MM.1S (cell line): ENCODE data around the gene SYTL3.

ENCODE experiments used
- DNase-seq: peaks from one replicate; pipeline ENCODE4 v3.0.0-alpha.2; 2015
- H2AFZ ChIP-seq: fragments of 300-600 bp; sonication (generic); 2 replicates; pipeline ENCODE4 v1.6.0; 2016; ENCODE audit warnings: antibody characterized with exemption, low read length
- H3F3A ChIP-seq: fragments of 300-600 bp; sonication (generic); 2 replicates; pipeline ENCODE4 v1.6.1; 2016; ENCODE audit warnings: mild to moderate bottlenecking, antibody characterized with exemption, low read length, moderate library complexity, mixed read lengths; ENCODE audit not compliant: insufficient read depth
- H3K27ac ChIP-seq: fragments of 300-600 bp; sonication (generic); 2 replicates; pipeline ENCODE4 v1.5.1; 2016; ENCODE audit warnings: mild to moderate bottlenecking, low read length
- H3K27me3 ChIP-seq: fragments of 300-600 bp; sonication (generic); replicated peaks from 2 replicates; pipeline ENCODE4 v1.6.0; 2016; ENCODE audit warnings: low read length; ENCODE audit not compliant: insufficient read depth
- H3K36me3 ChIP-seq: fragments of 300-600 bp; sonication (generic); replicated peaks from 2 replicates; pipeline ENCODE4 v1.6.1; 2016; ENCODE audit warnings: mild to moderate bottlenecking, low read length, mixed read lengths; ENCODE audit not compliant: insufficient read depth
- H3K4me1 ChIP-seq: fragments of 300-600 bp; sonication (generic); 2 replicates; pipeline ENCODE4 v1.6.1; 2016; ENCODE audit warnings: low read length, mixed read lengths
- H3K4me2 ChIP-seq: fragments of 300-600 bp; sonication (generic); 2 replicates; pipeline ENCODE4 v1.6.0; 2016; ENCODE audit warnings: low read depth, low read length
- H3K4me3 ChIP-seq: fragments of 300-600 bp; sonication (generic); 2 replicates; pipeline ENCODE4 v1.5.1; 2016; ENCODE audit warnings: low read length, mixed read lengths
- H3K79me2 ChIP-seq: fragments of 300-600 bp; sonication (generic); 2 replicates; pipeline ENCODE4 v1.6.1; 2016; ENCODE audit warnings: mixed run types, low read length, mixed read lengths
- H3K9ac ChIP-seq: fragments of 300-600 bp; sonication (generic); 2 replicates; pipeline ENCODE4 v1.6.1; 2016; ENCODE audit warnings: low read length, mixed read lengths
- H3K9me2 ChIP-seq: fragments of 300-600 bp; sonication (generic); replicated peaks from 2 replicates; pipeline ENCODE4 v1.6.1; 2016; ENCODE audit warnings: mild to moderate bottlenecking, low read length, mixed read lengths; ENCODE audit not compliant: insufficient read depth
- H3K9me3 ChIP-seq: fragments of 300-600 bp; sonication (generic); replicated peaks from 2 replicates; pipeline ENCODE4 v1.6.1; 2016; ENCODE audit warnings: mild to moderate bottlenecking, low read length, mixed read lengths; ENCODE audit not compliant: insufficient read depth
- H4K20me1 ChIP-seq: fragments of 300-600 bp; sonication (generic); 2 replicates; pipeline ENCODE4 v1.6.1; 2016; ENCODE audit warnings: mild to moderate bottlenecking, low read length, moderate library complexity, mixed read lengths; ENCODE audit not compliant: insufficient read depth
- EZH2 ChIP-seq: fragments of 300-600 bp; sonication (generic); optimal IDR thresholded peaks from 2 replicates; pipeline ENCODE3; 2017; ENCODE audit warnings: low read depth, mild to moderate bottlenecking, antibody characterized with exemption, low read length, mixed read lengths
- EZH2phosphoT487 ChIP-seq: fragments of 300-600 bp; sonication (generic); IDR thresholded peaks from 2 replicates; pipeline ENCODE4 v1.6.1; 2018; ENCODE audit warnings: antibody characterized with exemption, low read length
- TF ChIP-seq, protein P1 (sequence below): fragments of 300-600 bp; sonication (generic); IDR thresholded peaks from 2 replicates; pipeline ENCODE4 v1.5.1; 2016; ENCODE audit warnings: antibody characterized with exemption, low read length, mixed read lengths

The SYTL3 gene

GRCh38 chr6:158808442-158808833 lies 158.6 kb downstream of the SYTL3 start:
- H3K9me3 ChIP-seq, result no peaks in the 10 kb centered on the region
- TF ChIP-seq EZH2phosphoT487, result no peak
- TF ChIP-seq, protein P1, sequence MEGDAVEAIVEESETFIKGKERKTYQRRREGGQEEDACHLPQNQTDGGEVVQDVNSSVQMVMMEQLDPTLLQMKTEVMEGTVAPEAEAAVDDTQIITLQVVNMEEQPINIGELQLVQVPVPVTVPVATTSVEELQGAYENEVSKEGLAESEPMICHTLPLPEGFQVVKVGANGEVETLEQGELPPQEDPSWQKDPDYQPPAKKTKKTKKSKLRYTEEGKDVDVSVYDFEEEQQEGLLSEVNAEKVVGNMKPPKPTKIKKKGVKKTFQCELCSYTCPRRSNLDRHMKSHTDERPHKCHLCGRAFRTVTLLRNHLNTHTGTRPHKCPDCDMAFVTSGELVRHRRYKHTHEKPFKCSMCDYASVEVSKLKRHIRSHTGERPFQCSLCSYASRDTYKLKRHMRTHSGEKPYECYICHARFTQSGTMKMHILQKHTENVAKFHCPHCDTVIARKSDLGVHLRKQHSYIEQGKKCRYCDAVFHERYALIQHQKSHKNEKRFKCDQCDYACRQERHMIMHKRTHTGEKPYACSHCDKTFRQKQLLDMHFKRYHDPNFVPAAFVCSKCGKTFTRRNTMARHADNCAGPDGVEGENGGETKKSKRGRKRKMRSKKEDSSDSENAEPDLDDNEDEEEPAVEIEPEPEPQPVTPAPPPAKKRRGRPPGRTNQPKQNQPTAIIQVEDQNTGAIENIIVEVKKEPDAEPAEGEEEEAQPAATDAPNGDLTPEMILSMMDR, result no peak
- no peak for TF ChIP-seq EZH2
- no peak overlapping the region for H3K4me3 ChIP-seq
- H3K9ac ChIP-seq, result no peak overlapping the region
- no peak overlapping the region for H2AFZ ChIP-seq
- DNase-seq, result no peak
- peaks cover 9% of the 10 kb centered on the region for H3F3A ChIP-seq
- no peak overlapping the region for H3K4me2 ChIP-seq
- H3K27ac ChIP-seq, result no peak overlapping the region
- H3K27me3 ChIP-seq, result no peaks in the 10 kb centered on the region
- H3K9me2 ChIP-seq, result no peaks in the 10 kb centered on the region
- peaks cover 8% of the 10 kb centered on the region for H4K20me1 ChIP-seq
- H3K79me2 ChIP-seq, result peaks cover 93% of the 10 kb centered on the region
- no peaks in the 10 kb centered on the region; the same call in 1 of the 2 replicates for H3K36me3 ChIP-seq
- peaks cover 19% of the 10 kb centered on the region for H3K4me1 ChIP-seq

GRCh38 chr6:158808941-158809678 lies 159.3 kb downstream of the SYTL3 start:
- no peak overlapping the region for H3K9ac ChIP-seq
- H2AFZ ChIP-seq, result no peak overlapping the region
- TF ChIP-seq EZH2phosphoT487 (no peak), EZH2 (no peak)
- TF ChIP-seq, protein P1, result no peak
- H3K4me3 ChIP-seq, result no peak overlapping the region
- H3K9me2 ChIP-seq, result no peaks in the 10 kb centered on the region
- H3K4me2 ChIP-seq, result no peak overlapping the region
- H3F3A ChIP-seq, result peaks cover 4% of the 10 kb centered on the region; the same call in 1 of the 2 replicates
- peaks cover 9% of the 10 kb centered on the region for H4K20me1 ChIP-seq
- no peaks in the 10 kb centered on the region; the same call in 1 of the 2 replicates for H3K36me3 ChIP-seq
- no peaks in the 10 kb centered on the region for H3K9me3 ChIP-seq
- peaks cover 18% of the 10 kb centered on the region for H3K4me1 ChIP-seq
- no peaks in the 10 kb centered on the region for H3K27me3 ChIP-seq
- no peak for DNase-seq
- H3K27ac ChIP-seq, result no peak overlapping the region
- H3K79me2 ChIP-seq, result peaks cover 97% of the 10 kb centered on the region

DNA sequence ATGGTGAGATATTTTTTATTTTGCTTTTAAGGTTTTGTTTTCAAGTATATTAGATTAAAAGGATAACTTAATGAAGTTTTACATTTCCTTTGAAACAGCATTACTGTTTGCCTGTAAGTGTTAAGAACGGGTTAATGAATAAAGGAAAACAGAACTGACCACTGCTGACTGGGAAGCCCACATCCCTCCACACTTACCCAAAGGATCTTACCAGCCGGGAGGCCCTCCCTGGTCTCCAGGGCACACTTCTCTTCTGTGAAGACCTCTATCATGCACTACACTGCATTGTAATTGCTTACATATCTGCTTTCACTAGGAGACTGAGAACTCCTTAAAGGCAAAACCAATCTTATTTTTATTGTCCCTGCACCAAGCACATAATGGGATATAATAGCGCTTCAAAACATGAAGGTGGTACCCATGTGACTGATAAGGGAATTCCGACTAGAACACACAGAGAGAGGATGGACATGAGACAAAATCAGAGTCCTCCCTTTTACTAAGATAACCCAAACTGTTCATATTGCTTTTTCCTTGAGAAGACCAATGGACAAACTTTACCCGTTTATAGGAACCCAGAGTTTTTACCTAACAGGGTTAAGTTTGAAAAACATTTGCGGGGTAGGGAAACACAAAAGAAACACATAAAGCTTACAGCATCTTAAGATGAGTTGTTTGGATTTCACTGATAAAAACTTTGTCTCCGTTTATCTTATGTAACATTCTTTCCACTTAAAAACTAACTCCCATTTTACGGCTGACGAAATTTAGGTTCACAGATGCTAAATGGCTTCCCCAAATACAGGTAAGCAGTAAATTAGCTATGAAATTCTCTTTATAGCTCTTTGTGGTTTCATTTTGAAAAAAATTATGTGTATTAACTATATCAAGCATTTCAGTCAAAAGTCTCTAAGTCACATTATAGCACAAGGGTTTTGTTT lies 160.6 kb downstream of the SYTL3 start:
- Histone ChIP-seq H3F3A (no peaks in the 10 kb centered on the region; the same call in 1 of the 2 replicates), H3K27ac (no peak overlapping the region), H3K36me3 (no peaks in the 10 kb centered on the region; the same call in 1 of the 2 replicates), H3K9me2 (no peaks in the 10 kb centered on the region), H3K4me3 (no peak overlapping the region), H3K79me2 (peaks cover 100% of the 10 kb centered on the region), H3K27me3 (no peaks in the 10 kb centered on the region), H2AFZ (no peak overlapping the region), H3K9ac (no peak overlapping the region), H3K4me2 (no peak overlapping the region), H4K20me1 (peaks cover 13% of the 10 kb centered on the region), H3K4me1 (peaks cover 24% of the 10 kb centered on the region), H3K9me3 (no peaks in the 10 kb centered on the region)
- TF ChIP-seq EZH2phosphoT487 (no peak), EZH2 (no peak)
- TF ChIP-seq, protein P1, result no peak
- no peak for DNase-seq
